Glutamatergic neuron (in vitro differentiated cells): Measurements from ENCODE around the gene F10. TPM values are rescaled to one million over a fixed set of nuclear protein-coding genes. Genes with fewer than 3 reads are reported as not detected.
A peak's percentile ranks its signal among the peaks of the same experiment; 100 is the strongest.
"Not testable (repeated sequence)": the region's sequence is repeated elsewhere in the genome, so short reads cannot be mapped to it uniquely, and the experiment has no call there.

Source experiments
- DNase-seq: peaks from one replicate; pipeline ENCODE4 v3.0.0; 2022
- H3K27ac Mint-ChIP-seq: one replicate; pipeline ENCODE4 v1.8.0; 2020; ENCODE audit warnings: mild to moderate bottlenecking, mixed read lengths, inconsistent platforms; ENCODE audit not compliant: unreplicated experiment
- H3K27me3 Mint-ChIP-seq: one replicate; pipeline ENCODE4 v1.8.0; 2020; ENCODE audit warnings: mild to moderate bottlenecking, moderate library complexity, mixed read lengths, inconsistent platforms; ENCODE audit not compliant: unreplicated experiment
- H3K36me3 Mint-ChIP-seq: one replicate; pipeline ENCODE4 v1.8.0; 2020; ENCODE audit warnings: mild to moderate bottlenecking, mixed read lengths, inconsistent platforms; ENCODE audit not compliant: unreplicated experiment
- H3K4me1 Mint-ChIP-seq: one replicate; pipeline ENCODE4 v1.8.0; 2020; ENCODE audit warnings: mild to moderate bottlenecking, low read depth, mixed read lengths, inconsistent platforms; ENCODE audit not compliant: unreplicated experiment
- H3K4me3 Mint-ChIP-seq: one replicate; pipeline ENCODE4 v1.8.0; 2020; ENCODE audit warnings: mild to moderate bottlenecking, mixed read lengths, inconsistent platforms; ENCODE audit not compliant: unreplicated experiment
- H3K9me3 Mint-ChIP-seq: one replicate; pipeline ENCODE4 v1.8.0; 2020; ENCODE audit warnings: mild to moderate bottlenecking, moderate library complexity, mixed read lengths, inconsistent platforms; ENCODE audit not compliant: unreplicated experiment
- CTCF ChIP-seq: fragments of 200-600 bp; sonication (generic); IDR thresholded peaks from one replicate; pipeline ENCODE4 v1.5.0; 2021; ENCODE audit not compliant: partially characterized antibody, unreplicated experiment
- total RNA-seq: library from RNA; stranded (reverse); fragmentation: NEBNext Ultra II Directional; extraction: Animal tissue kit (Norgen Biotek cat#: 25700); gene quantifications from one replicate; pipeline ENCODE4 v1.2.1, GENCODE V29; 2021; ENCODE audit not compliant: unreplicated experiment

F10 gene
- total RNA-seq, 1 donor from 2014 or later: 0.74 TPM

- DNase-seq: peak; percentile 42
- H3K9me3 Mint-ChIP-seq: peaks cover 9% of the 10 kb centered on the region
- H3K27me3 Mint-ChIP-seq: peaks cover 4% of the 10 kb centered on the region
- no peaks in the 10 kb centered on the region for H3K4me1 Mint-ChIP-seq
- no peak for TF ChIP-seq CTCF
- H3K36me3 Mint-ChIP-seq: no peaks in the 10 kb centered on the region
- no peak overlapping the region for H3K27ac Mint-ChIP-seq
- H3K4me3 Mint-ChIP-seq: no peak overlapping the region
Measured at GRCh38 chr13:113106711-113107351, 15.8 kb upstream of the F10 start.

- H3K36me3 Mint-ChIP-seq, H3K27ac Mint-ChIP-seq, H3K4me1 Mint-ChIP-seq, H3K4me3 Mint-ChIP-seq, H3K27me3 Mint-ChIP-seq, H3K9me3 Mint-ChIP-seq: not testable (repeated sequence)
- peak; percentile 24 for DNase-seq
Measured at GRCh38 chr13:113108521-113108920, 14.1 kb upstream of the F10 start.

- no peak for TF ChIP-seq CTCF
- H3K27ac Mint-ChIP-seq: no peak overlapping the region
- DNase-seq: peak; percentile 44
- H3K9me3 Mint-ChIP-seq: peaks cover 6% of the 10 kb centered on the region
- peaks cover 4% of the 10 kb centered on the region for H3K27me3 Mint-ChIP-seq
- H3K36me3 Mint-ChIP-seq: no peaks in the 10 kb centered on the region
- H3K4me1 Mint-ChIP-seq: no peaks in the 10 kb centered on the region
- no peak overlapping the region for H3K4me3 Mint-ChIP-seq
Measured at GRCh38 chr13:113109151-113110047, 13.2 kb upstream of the F10 start.

GRCh38 chr13:113110048-113110851 lies 12.3 kb upstream of the F10 start:
- H3K27ac Mint-ChIP-seq: no peak overlapping the region
- H3K36me3 Mint-ChIP-seq: no peaks in the 10 kb centered on the region
- peaks cover 5% of the 10 kb centered on the region for H3K27me3 Mint-ChIP-seq
- no peak overlapping the region for H3K4me3 Mint-ChIP-seq
- DNase-seq: peak; percentile 45
- no peaks in the 10 kb centered on the region for H3K4me1 Mint-ChIP-seq
- H3K9me3 Mint-ChIP-seq: peaks cover 4% of the 10 kb centered on the region
- TF ChIP-seq CTCF: no peak

GRCh38 chr13:113110852-113111315 lies 11.7 kb upstream of the F10 start:
- H3K9me3 Mint-ChIP-seq: peaks cover 3% of the 10 kb centered on the region
- no peak for TF ChIP-seq CTCF
- no peak overlapping the region for H3K27ac Mint-ChIP-seq
- H3K27me3 Mint-ChIP-seq: peaks cover 6% of the 10 kb centered on the region
- H3K4me1 Mint-ChIP-seq: no peaks in the 10 kb centered on the region
- peak; percentile 14 for DNase-seq
- no peak overlapping the region for H3K4me3 Mint-ChIP-seq
- no peaks in the 10 kb centered on the region for H3K36me3 Mint-ChIP-seq

- not testable (repeated sequence) for H3K4me1 Mint-ChIP-seq, H3K9me3 Mint-ChIP-seq, H3K36me3 Mint-ChIP-seq, H3K27ac Mint-ChIP-seq, H3K4me3 Mint-ChIP-seq
- DNase-seq: peak; percentile 4
- peaks cover 11% of the 10 kb centered on the region for H3K27me3 Mint-ChIP-seq
Measured at GRCh38 chr13:113111821-113112220, 10.8 kb upstream of the F10 start.

- H3K4me3 Mint-ChIP-seq, H3K36me3 Mint-ChIP-seq, H3K9me3 Mint-ChIP-seq, H3K27ac Mint-ChIP-seq, H3K4me1 Mint-ChIP-seq: not testable (repeated sequence)
- peaks cover 13% of the 10 kb centered on the region for H3K27me3 Mint-ChIP-seq
- DNase-seq: peak; percentile 3
Measured at GRCh38 chr13:113112475-113112874, 10.1 kb upstream of the F10 start.
